K562 (cell line): ENCODE data around the gene NEDD1.

Source experiments
- CAMTA2 ChIP-seq: fragments of 250-450 bp; sonication (Bioruptor Pico); conservative IDR thresholded peaks from 2 replicates; pipeline ENCODE4 v1.5.1; 2022
- ERF ChIP-seq: fragments of 450-650 bp; formaldehyde crosslinking; IDR thresholded peaks from 2 replicates; pipeline ENCODE4 v1.4.0; 2020; ENCODE audit warnings: mild to moderate bottlenecking, mixed read lengths
- GTF3C2 ChIP-seq: IDR thresholded peaks from 3 replicates; pipeline ENCODE4 v1.6.1; 2011; ENCODE audit warnings: borderline replicate concordance, mild to moderate bottlenecking, moderate library complexity; ENCODE audit not compliant: insufficient read length; ENCODE audit errors: extremely low read depth
- HDGF ChIP-seq: fragments of 450-650 bp; IDR thresholded peaks from 2 replicates; pipeline ENCODE4 v1.6.1; 2016
- MXI1 ChIP-seq: IDR thresholded peaks from 2 replicates; pipeline ENCODE4 v1.6.1; 2011; ENCODE audit warnings: low read depth, mild to moderate bottlenecking, improper control_type of control experiment, low read length
- NEUROD1 ChIP-seq: fragments of 150-350 bp; IDR thresholded peaks from 2 replicates; pipeline ENCODE4 v1.6.1; 2014; ENCODE audit warnings: borderline replicate concordance, low read length, low read depth; ENCODE audit not compliant: partially characterized antibody
- POLR2B ChIP-seq: fragments of 450-650 bp; IDR thresholded peaks from 2 replicates; pipeline ENCODE4 v1.6.1; 2018; ENCODE audit warnings: low read depth; ENCODE audit not compliant: partially characterized antibody
- ZFP1 ChIP-seq: fragments of 450-650 bp; formaldehyde crosslinking; IDR thresholded peaks from 2 replicates; pipeline ENCODE4 v1.4.0; 2020; ENCODE audit warnings: mild to moderate bottlenecking, mixed read lengths
- ZFP91 ChIP-seq: sonication (generic); formaldehyde crosslinking; IDR thresholded peaks from 2 replicates; pipeline ENCODE4 v1.8.0; 2022; ENCODE audit warnings: mild to moderate bottlenecking, missing genetic modification reagents
- TF ChIP-seq, protein P1 (sequence below): sonication (generic); formaldehyde crosslinking; IDR thresholded peaks from 2 replicates; pipeline ENCODE4 v1.8.1; 2022; ENCODE audit warnings: missing genetic modification reagents

DNA sequence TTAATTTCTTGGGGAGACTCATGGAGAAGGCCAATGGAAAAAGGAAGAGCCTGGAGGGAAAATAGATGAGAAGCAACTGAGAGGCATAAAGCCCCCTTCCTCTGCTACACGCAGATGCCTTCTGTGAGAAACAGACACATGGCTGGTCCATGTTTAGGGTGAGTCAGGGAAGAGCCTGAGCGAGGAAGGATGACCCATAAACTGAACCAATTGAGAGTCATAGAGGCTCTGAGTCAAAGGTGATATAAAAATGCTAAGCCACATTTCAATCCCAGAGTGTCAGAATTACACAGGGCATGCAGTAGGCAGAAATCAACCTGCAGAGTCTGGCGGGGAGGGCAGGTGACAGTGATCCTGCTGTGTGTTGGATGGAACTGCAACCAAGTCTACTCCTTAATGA lies 30.1 kb upstream of the NEDD1 start:
- TF ChIP-seq ERF, result no peak
- TF ChIP-seq CAMTA2, result no peak
- TF ChIP-seq HDGF, result no peak
- no peak for TF ChIP-seq ZFP1 (CRISPR knock-in tag)
- TF ChIP-seq NEUROD1, result no peak
- TF ChIP-seq, protein P1, sequence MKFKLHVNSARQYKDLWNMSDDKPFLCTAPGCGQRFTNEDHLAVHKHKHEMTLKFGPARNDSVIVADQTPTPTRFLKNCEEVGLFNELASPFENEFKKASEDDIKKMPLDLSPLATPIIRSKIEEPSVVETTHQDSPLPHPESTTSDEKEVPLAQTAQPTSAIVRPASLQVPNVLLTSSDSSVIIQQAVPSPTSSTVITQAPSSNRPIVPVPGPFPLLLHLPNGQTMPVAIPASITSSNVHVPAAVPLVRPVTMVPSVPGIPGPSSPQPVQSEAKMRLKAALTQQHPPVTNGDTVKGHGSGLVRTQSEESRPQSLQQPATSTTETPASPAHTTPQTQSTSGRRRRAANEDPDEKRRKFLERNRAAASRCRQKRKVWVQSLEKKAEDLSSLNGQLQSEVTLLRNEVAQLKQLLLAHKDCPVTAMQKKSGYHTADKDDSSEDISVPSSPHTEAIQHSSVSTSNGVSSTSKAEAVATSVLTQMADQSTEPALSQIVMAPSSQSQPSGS, result no peak
- TF ChIP-seq GTF3C2, result no peak
- TF ChIP-seq MXI1, result no peak
- no peak for TF ChIP-seq POLR2B
- no peak for TF ChIP-seq ZFP91 (CRISPR knock-in tag)
